GM21825 (cell line): ENCODE results near the gene COMMD9.
"Not testable (repeated sequence)": the region's sequence is repeated elsewhere in the genome, so short reads cannot be mapped to it uniquely, and the experiment has no call there.

Source experiments
- ATAC-seq: cut with Tn5 transposase; IDR thresholded peaks from one replicate; pipeline ENCODE4 v1.9.1; 2021; ENCODE audit warnings: mild to moderate bottlenecking, moderate library complexity; ENCODE audit not compliant: unreplicated experiment

The COMMD9 gene

GRCh38 chr11:36289226-36289852 is at the start of gene COMMD9:
Gene COMMD9, minus strand, starts transcription at chr11:36289424. Its CDS starts 12 bp downstream, at chr11:36289412.
- ATAC-seq, result peak; percentile 99

- ATAC-seq, result no peak
These were observed 44.7 kb upstream of the COMMD9 start for GRCh38 chr11:36333897-36334296.

GRCh38 chr11:36333468-36333867 is 44.2 kb upstream of the COMMD9 start:
- no peak for ATAC-seq

GRCh38 chr11:36330411-36330810 is 41.2 kb upstream of the COMMD9 start:
- no peak for ATAC-seq

GRCh38 chr11:36328966-36329673 is 39.9 kb upstream of the COMMD9 start:
- no peak for ATAC-seq

GRCh38 chr11:36326524-36327419 is 37.5 kb upstream of the COMMD9 start:
- ATAC-seq, result peak; percentile 75

- not testable (repeated sequence) for ATAC-seq
These were observed 36.2 kb upstream of the COMMD9 start for GRCh38 chr11:36325403-36325802.

- not testable (repeated sequence) for ATAC-seq
These were observed 35.7 kb upstream of the COMMD9 start for GRCh38 chr11:36324956-36325355.

- no peak for ATAC-seq
These were observed 28.8 kb upstream of the COMMD9 start for GRCh38 chr11:36317992-36318391.

GRCh38 chr11:36316049-36316448 is 26.8 kb upstream of the COMMD9 start:
- no peak for ATAC-seq

GRCh38 chr11:36314434-36314767 is 25.2 kb upstream of the COMMD9 start:
- ATAC-seq, result no peak

- peak; percentile 50 for ATAC-seq
These were observed 24.7 kb upstream of the COMMD9 start for GRCh38 chr11:36313750-36314433.

- ATAC-seq, result no peak
These were observed 23.6 kb upstream of the COMMD9 start for GRCh38 chr11:36312611-36313472.

- ATAC-seq, result no peak
These were observed 22.8 kb upstream of the COMMD9 start for GRCh38 chr11:36311926-36312595.

- ATAC-seq, result no peak
These were observed 20.6 kb upstream of the COMMD9 start for GRCh38 chr11:36309779-36310178.

- ATAC-seq, result no peak
These were observed 19.4 kb upstream of the COMMD9 start for GRCh38 chr11:36308577-36308976.

- no peak for ATAC-seq
These were observed 17.7 kb upstream of the COMMD9 start for GRCh38 chr11:36306888-36307287.

- ATAC-seq, result no peak
These were observed 15.8 kb upstream of the COMMD9 start for GRCh38 chr11:36305047-36305446.

GRCh38 chr11:36304351-36304750 is 15.1 kb upstream of the COMMD9 start:
- ATAC-seq, result no peak

- ATAC-seq, result no peak
These were observed 11.4 kb upstream of the COMMD9 start for GRCh38 chr11:36300650-36301049.
